Vagina (tissue), 2 donors: ENCODE results near the gene SBDS.

Experiments used
- CTCF ChIP-seq, 3 experiments: fragments of 450-650 bp in 2 of 3; fragments of 200-600 bp in 1 of 3; sonication (generic) in 1 of 3; IDR thresholded peaks; one replicate each; pipeline ENCODE4 v1.5.1; 2017 to 2019; ENCODE audit warnings: antibody characterized with exemption in 3 of 3, mild to moderate bottlenecking in 2 of 3, moderate library complexity in 2 of 3
- POLR2A ChIP-seq, 2 donors: fragments of 450-650 bp; IDR thresholded peaks; one replicate each; pipeline ENCODE4 v1.6.1; 2017; ENCODE audit warnings: antibody characterized with exemption in 2 of 2, mild to moderate bottlenecking in 2 of 2, moderate library complexity in 2 of 2

GRCh38 chr7:67006965-67007364 lies 11.6 kb upstream of the SBDS start:
- no peak for TF ChIP-seq POLR2A (IDR thresholded peaks at IDR 0.05)
- no peak for TF ChIP-seq CTCF (IDR thresholded peaks at IDR 0.05)
